Right ventricle myocardium superior (tissue), 1 donor: ENCODE results near the gene NEAT1. TPM values are rescaled to one million over a fixed set of nuclear protein-coding genes. Genes with fewer than 3 reads are reported as not detected.
"Not testable (repeated sequence)": the region's sequence is repeated elsewhere in the genome, so short reads cannot be mapped to it uniquely, and the experiment has no call there.

ENCODE experiments used
- ATAC-seq: fragments of 200-7000 bp; cut with Tn5 transposase; one replicate; pipeline ENCODE4 v1.9.1; 2020; ENCODE audit warnings: mild to moderate bottlenecking; ENCODE audit not compliant: poor library complexity
- DNase-seq: peaks from one replicate; pipeline ENCODE4 v3.0.0-alpha.2; 2020
- intact Hi-C: fragments of 100-400 bp; cut with DNase I; formaldehyde crosslinking; loops from one replicate; pipeline ENCODE4 v1.11.2; 2022
- total RNA-seq: library from RNA; stranded (reverse); fragmentation: NEBNext Ultra II Directional; extraction: Animal tissue kit (Norgen Biotek cat#: 25700); gene quantifications from one replicate; pipeline ENCODE4 v1.2.1, GENCODE V29; 2021
- donor health status: DM: no; HTN: yes; CAD: no; lungs with severe emphysema.

The NEAT1 gene
- total RNA-seq, 1 donor from 2014 or later: 451 TPM

DNA sequence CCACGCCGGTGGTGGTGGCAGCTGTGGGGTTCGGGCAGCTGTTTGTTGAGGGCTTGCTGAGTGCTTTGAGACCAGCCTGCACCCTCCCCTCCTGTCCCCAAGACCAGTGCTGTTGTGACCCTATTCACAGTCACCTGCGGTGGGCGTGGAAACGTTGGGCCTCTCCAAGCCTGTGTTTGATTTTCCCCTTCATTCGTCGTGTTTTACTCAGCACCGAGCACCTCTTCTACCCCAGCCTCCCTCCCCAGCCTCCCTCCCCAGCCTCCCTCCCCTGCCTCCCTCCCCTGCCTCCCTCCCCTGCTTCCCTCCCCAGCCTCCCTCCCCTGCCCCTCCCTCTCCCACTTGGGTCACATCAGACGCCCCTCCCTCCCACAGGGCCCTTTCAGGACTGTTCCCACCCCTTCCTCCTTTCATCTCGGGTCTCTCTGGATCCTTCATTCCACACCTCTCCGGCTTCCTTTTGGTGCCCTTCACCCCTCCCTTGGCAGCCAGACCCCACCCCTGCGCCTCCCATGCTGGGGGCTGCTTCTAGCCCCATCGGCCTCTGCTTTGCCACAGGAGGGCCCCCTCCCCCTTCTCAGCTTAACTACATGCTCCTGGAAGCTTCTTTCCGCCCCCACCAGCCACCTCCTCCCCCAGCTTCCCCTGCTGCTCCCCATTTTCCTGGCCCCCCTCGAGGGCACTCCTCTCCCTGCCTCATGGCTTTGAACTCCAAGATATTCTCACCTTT lies 21.4 kb upstream of the NEAT1 start:
- ATAC-seq (no peak), DNase-seq (no peak)
- intact Hi-C loops: no loop called here

DNA sequence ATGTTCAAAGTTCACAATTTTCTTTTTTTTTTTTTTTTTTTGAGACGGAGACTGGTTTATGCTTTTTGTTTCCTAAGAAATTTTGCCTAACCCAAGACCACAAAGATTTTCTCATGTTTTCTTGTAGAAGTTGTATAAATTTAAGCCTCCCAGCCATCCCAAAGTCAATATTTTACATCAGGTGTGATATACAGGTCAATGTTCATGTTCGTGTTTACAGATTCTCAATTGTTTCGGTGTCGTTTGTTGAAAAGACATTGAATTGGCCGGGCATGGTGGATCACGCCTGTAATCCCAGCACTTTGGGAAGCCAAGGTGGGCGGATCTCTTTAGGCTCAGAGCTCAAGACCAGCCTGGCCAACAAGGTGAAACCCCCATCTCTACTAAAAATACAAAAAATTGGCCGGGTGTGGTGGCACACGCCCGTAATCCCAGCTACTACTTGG lies 20.8 kb upstream of the NEAT1 start:
- intact Hi-C loops: no loop called here
- ATAC-seq (no peak), DNase-seq (no peak)

DNA sequence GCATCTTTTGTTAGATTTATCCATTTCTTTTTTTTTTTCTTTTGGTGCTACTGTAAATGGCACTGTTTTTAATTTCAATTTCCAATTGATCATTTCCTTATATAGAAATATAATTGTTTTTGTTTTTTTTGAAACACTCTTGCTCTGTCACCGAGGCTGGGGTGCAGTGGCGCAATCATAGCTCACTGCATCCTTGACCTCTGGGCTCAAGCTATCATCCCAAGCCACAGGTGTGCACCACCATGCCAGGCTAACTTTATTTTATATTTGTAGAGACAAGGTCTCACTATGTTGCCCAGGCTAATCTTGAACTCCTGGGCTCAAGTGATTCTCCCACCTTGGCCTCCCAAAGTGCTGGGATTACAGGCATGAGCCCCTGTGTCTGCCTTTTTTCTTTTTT lies 19.8 kb upstream of the NEAT1 start:
- DNase-seq (no peak), ATAC-seq (no peak)
- intact Hi-C loops: no loop called here

DNA sequence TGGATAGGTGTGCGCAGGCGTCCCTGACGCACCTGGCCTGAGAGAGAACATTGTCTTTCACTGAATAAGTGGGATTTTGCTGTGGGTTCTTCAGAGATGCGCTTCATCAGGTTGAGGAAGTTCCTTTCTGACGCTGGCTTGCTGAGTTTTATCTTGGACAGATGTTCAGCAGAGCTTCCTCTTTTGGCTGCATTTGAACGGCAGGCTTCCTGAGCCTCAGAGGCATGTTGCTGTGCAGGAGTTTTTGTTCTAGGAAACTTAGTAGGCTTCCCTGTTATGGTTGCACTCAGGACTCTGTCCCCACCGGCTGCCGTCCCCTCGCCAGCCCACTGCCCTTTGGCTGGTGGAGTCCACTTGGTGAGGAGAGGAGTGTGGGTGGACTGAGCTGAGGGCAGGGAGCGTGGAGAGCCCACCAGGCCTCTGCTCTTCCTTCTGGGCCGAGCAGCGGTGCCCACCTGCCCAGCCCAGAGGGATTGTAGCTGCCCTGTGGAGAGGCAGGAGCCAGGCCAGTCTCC lies 18.9 kb upstream of the NEAT1 start:
- DNase-seq (no peak), ATAC-seq (peak; percentile 48)
- intact Hi-C loops: no loop called here

DNA sequence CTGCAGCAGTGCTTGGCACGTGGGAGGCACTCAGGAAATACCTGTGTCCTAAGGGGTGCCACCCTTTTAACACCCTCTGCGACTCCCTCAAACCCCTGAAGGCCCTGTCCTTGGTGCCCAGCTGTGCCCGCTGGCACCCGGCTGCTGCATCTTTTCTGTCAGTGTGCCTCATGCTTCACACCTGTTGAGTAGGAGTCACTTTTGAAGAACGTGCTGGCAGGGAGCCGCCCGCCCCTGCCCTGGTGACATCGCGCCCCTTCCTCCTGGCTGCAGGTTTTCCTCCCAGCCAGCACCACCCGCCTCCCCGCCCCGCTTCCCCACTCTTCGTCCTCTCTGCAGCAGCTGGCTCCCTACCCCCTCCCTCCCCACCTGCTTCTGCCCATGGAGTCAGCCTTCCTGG lies 18.4 kb upstream of the NEAT1 start:
- DNase-seq: no peak
- intact Hi-C loops: no loop called here
- peak; percentile 12 for ATAC-seq

DNA sequence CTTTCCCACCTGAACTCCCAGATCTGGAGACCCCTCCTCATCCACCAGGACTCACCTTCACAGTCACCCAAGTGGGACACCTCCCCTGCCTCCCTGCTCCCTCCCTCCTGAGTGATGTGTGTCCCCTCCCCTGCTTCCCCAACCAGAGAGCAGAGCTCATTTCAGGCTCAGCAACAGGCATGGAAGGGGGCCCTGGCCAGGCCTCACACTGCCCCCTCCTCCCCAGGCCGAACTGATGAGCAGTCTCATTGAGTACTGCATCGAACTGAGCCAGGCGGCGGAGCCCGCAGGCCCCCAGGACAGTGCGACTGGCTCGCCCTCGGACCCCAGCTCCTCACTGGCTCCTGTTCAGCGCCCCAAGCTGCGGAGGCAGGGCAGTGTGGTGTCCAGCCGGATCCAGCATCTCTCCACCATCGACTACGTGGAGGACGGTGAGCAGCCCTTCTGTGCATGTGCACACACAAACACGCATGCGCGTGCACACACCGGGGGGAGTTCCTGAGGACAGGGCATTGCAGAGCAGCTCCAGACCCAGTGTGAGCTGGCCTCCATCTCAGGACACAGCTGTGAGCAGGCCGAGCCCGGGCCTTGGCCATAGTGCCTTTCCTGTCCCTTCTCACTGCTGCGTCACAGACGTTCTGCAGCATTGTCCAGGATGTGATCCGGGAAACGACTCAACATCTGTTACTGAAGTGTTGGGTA lies 17.8 kb upstream of the NEAT1 start:
- DNase-seq (no peak), ATAC-seq (peak; percentile 16)
- intact Hi-C loops: no loop called here

DNA sequence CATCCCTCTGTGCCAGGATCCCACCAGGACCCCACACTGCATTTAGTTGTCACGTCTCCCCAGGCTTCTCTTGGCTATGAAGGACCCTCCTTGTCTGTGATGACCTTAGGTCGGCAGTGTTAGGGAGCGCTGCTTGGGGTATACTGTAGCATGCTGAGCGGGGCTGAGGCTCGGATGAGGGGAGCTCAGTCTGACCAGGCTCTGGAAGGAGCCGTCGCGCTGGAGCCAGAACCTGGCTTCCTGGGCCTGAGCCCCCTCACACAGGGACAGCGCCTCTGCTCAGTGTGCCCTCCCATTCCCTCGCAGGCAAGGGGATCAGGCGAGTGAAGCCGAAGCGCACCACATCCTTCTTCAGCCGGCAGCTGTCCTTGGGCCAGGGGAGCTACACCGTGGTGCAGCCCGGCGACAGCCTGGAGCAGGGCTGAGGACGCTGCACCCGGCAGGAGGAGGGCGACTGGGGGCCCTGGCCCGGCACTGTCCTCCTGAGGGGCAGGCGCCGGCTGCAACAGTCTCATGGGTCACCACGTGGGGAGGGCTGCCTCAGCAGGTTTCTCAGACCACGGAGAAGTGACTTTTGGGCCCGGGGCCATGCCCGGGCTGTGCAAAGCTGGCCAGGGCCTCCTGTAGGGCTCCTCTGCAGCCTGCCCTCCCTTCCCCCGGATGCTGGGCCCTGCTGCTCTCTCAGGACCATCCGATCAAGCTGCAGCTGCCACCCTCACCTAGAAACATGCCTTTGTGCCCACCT lies 11.5 kb upstream of the NEAT1 start:
- intact Hi-C loops: no loop called here
- no peak for ATAC-seq
- peak; percentile 37 for DNase-seq

DNA sequence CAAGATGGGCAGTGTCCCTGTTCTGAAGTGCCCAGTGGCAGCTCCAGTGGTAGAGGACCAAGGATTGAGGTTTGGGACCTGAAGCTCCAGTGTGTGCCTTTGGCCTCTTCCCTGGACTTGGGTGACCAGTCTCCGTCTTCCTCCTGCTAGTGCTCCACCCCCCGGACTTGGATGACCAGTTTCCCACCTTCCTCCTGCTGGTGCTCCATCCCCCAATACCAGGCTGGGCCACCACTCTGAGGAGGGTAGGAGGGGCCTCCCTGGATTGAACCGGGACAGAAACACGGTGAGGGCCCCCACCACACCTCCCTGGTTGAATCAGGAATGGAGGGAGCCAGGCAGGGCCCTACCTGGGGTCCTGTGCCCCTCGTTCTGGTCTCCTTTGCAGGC lies 10.9 kb upstream of the NEAT1 start:
- intact Hi-C loops: no loop called here
- peak; percentile 7 for DNase-seq
- ATAC-seq: no peak

DNA sequence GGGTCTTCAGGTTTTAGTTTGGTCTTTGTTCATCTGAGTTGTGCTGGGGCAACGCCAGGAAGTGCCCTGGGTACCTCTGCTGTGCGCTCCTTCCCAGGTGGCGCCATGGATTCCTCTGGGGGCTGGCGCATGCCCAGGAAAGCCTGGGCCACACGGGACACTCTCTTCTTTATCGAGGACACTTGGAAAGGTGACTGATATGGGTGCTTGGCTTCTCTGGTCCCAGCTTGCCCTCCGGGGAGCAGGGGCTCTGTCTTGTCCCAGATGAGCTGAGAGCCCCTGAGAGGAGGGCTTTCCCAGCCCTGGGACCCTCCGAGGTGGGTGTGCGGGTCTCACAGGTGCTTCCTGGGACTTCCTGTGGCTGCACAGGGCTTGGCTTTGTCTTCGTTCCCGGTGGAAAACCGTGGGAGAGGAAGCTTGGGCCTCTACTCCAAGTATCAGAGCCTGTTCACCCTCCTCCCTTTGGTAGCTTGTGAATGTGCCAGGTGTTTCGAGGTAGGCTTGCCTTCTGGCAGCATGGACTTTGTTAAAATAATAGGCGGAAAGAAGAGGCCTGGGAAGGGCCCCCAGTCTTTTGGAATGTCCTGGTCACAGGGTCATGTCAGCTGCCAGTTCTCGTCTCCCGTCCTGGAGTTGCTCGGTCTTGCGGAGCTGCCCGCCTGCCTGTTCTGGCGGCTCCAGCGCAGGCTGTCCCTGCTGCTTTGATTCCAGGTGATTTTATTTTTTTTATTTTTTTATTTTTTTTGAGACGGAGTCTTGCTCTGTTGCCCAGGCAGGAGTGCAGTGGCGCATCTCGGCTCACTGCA lies 10.1 kb upstream of the NEAT1 start:
- intact Hi-C loops: no loop called here
- ATAC-seq (no peak), DNase-seq (peak; percentile 49)

DNA sequence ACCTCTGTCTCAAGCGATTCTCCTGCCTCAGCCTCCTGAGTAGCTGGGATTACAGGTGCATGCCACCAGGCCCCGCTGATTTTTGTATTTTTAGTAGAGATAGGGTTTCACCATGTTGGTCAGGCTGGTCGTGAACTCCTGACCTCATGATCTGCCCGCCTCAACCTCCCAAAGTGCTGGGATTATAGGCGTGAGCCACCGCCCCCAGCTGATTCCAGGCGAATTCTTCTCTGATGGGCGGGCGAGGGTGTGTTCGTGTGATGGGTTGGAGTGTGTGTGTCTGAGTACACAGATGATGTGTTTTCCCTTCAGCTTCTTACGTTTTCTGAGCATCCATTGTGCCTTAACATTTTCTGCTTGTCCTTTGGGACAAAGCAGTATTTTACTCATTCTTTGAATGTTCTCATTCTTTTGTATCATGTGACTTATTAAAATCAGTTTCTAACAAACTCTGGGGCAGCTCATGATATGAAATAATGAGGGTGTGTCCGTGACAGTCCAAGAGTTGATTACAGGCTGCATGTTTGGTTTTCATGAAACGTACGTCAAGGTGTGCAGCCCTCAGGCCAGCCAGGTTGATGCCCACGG lies 9.4 kb upstream of the NEAT1 start:
- peak; percentile 39 for DNase-seq
- intact Hi-C loops, ATAC-seq: not testable (repeated sequence)

DNA sequence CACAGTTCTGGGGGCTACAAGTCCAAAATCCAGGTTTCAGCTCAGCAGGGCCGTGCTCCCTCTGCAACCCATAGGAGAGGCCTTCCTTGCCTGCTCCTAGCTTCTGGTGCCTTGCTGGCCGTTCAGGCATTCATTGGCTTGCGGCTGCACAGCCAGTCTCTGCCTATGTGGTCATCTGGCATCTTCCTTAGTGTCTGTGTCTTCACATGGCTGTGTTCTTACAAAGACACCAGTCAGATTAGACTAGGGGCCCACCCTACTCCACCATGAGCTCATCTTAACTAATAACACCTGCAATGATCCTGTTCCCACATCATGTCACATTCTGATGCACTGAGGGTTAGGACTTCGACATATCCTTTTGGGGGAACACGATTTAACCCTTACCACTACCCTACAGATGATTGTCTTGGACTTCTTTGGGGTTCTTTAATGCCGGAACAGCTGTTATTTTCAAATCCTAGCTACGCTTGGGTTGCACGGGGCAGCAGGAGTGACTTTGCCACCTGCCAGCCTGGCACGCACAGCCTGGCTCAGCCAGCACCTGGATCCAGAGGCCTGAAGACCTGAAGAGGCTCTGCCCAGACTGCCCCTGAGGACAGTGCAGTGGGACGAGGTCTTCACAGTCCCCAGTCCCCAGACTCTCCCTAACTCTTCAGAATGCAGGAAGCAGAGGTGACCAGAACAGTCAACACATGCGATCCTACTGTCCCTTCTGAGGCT lies 7.7 kb upstream of the NEAT1 start:
- DNase-seq (peak; percentile 34), ATAC-seq (no peak)
- intact Hi-C loops: loop anchor here (5.0 kb wide), 1 partner anchor 33 kb away; the partner anchor contains the start of gene SLC25A45

DNA sequence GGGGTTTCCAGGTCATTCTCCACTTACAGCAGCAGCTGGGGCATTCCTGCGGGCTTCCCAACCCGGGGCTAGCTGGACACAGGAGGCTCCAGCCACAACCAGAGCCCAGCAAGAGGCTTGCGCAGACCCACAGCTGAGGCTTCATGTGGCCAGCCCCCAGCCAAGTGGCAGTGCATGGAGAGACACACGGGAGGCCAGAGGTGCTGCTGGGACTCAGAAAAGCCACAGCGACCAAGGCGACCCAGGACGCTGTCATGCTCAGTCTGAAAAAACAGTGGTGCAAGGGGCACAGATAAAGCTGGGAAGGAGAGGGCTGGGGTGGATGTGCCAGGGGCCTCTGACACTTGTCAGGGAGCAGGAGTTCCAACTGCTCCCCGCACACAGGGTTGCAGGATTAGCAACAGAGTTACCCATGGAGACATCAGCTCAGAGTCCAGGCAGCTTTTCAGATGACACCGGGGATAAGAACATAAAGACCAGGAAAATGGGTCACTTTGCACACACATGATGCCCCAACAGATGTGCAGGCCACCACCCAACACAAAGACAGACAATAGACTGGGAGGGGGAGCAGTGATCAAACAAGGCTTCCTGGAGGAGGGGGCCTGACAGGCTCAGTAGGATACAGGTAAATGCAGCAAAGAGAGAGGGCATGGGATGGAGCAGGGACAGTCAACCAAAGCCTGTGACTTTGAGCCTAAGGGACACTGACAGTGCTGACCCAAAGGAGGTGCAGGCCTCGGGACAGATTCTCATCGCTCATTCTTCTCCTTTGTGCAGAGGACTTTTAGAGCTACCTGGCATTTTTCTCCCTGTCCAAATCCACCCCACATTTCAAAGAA lies 6.9 kb upstream of the NEAT1 start:
- DNase-seq: peak; percentile 39
- no peak for ATAC-seq
- intact Hi-C loops: loop anchor here (2.0 to 5.0 kb wide), 2 partner anchors 33 to 95 kb away; partner anchors contain the start of gene SLC25A45

DNA sequence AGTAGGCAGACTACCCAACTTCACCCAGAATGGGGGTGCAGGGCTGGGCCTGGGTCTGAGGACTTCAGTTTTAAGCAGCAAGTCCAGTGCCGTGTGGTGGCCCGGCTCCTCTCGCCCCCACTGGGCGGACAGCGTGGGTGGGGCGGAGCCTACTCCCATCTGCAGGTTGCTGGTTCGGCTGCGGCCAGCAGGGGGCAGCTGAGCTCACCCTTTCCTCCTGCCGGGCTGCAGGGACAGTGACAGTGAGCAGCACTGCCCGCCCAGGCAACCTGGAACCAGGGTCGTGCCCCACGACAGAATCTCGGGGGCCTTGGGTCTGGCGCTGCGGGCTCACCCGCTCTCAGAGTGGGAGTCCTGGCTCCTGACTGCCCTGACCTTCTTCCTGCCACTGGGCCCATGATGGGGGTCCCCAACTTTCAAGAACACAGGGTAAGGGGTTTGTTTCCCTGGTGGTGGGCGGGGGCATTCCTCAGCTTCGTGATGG lies 6.2 kb upstream of the NEAT1 start:
- intact Hi-C loops: loop anchor here (2.0 to 5.0 kb wide), 2 partner anchors 34 to 94 kb away; partner anchors contain the start of gene SLC25A45
- peak; percentile 96 for DNase-seq
- ATAC-seq: peak; percentile 45

DNA sequence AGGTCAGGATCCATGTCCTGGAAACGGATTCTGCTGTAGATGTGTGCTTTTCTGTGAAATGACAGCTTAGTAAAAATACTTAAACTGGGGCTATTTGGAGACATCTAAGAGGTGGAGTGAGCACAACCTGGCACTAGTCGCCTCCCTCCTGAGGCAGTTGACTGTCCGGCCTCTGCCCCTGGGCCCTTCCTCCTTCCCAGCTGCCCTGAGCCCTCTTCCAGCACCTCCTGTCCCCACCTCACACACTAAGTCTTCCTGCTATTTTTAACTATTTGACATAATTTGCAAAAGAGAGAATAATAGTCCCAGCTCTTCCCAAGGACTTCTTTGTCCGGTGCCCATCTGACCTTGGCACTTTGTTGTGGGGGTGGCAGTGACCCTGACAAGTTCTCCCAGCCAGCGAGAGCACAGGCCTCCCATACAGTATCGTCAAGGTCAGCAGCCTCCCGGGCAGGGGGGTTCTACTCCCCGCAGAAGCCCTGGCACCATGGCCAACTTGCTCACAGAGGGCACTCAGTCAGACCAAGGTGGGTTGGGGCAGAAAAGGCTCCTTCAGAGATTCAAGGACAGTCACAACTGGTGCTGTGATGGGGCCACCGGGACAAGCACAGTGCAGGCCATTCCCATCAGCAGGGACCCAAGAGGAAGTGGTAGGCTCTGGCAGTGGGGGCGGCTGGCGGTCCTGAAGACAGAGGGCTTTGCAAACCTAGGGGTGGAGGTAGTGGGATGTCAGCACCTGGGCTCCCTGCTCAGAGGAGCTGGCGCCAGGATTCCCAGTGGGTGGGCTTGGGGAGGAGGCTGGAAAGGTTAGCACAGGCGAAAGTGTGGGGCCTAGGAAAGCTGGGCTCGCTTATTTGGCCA lies 5.5 kb upstream of the NEAT1 start:
- no peak for ATAC-seq
- intact Hi-C loops: loop anchor here (2.0 to 5.0 kb wide), 2 partner anchors 35 to 94 kb away; partner anchors contain the start of gene SLC25A45
- peak; percentile 68 for DNase-seq

DNA sequence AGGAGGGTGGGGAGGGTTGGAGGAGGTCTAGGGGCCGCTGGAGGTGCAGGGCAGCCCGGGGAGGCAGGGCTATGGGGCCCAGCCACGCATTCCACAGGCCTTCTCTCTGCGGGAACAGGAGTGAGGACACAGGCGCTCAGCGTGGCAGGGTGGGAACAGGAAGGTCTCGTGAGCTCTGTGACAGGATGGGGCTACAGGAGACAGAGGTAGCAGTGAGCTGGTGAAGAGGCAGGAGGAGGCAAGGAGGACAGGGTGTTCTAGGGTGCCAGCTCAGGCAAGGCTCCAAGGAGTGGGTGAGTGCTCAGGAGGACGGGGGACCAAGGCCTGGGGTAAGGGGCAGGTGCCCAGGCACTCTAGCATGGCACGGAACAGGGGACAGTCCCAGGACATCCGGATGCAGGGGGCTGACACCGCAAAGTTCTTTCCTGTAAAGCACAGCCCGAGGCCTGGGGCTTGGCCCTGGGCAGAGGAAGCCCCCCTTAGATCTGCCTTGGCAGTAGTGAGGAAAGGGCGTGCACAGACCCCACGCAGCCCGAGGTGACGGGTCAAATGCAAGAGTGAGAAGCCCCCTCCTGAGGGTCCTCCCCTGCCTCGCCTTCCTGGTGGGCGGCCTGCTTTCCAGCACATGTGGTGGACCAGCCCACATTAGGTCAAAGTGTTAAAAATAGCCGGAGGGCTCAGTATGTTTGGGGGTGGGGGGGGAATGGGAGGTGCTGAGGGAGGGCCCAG lies 4.7 kb upstream of the NEAT1 start:
- peak; percentile 13 for ATAC-seq
- intact Hi-C loops: loop anchor here (2.0 to 5.0 kb wide), 3 partner anchors 36 to 93 kb away; partner anchors contain the start of gene SLC25A45
- DNase-seq: peak; percentile 69
